Pons (tissue), 1 donor: Measurements from ENCODE around the gene DNAJB4.
"Not testable (repeated sequence)": the region's sequence is repeated elsewhere in the genome, so short reads cannot be mapped to it uniquely, and the experiment has no call there.

Experiments used
- DNase-seq: peaks from one replicate; pipeline ENCODE4 v3.0.0-alpha.2; 2016; ENCODE audit warnings: low spot score

Gene DNAJB4

DNA sequence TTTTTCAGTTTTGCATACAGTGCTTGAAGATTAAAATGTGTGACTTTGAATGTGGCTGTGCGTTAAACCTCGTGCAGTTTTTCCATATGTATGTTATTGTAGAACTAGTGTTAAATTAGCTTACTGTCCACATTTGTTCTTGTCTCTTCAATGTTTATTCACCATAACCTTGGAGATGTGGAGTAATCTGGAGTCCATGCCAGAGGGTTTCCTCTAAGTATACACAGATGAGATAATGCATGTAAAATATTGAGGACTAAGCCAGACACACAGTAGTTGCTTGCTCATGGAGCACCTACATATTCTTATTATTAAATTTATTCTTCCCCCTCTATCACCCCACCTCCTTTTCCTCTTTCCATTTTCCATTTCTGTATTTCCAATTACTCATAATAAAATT lies 33.3 kb downstream of the DNAJB4 start:
- DNase-seq = no peak

DNA sequence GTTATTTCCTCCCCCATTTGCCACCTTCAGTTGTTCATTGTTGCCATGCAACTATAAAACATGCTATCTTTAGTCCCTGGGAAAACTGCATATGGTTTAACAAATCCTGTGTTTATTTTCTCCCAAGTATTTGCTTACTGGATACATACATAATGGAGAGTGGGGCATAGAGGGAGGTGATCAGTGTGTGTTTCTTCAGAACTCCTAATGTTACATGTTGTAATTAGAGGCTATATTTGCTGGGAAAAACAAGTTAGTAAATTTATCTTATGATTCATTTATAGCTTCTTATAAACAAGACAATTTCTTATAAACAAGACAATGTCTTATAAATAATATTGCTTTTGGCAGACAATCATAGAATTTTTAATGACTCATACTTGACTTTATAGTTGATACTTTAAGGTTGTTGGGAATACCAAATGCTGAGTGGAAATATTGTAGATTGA lies 33.8 kb downstream of the DNAJB4 start:
- DNase-seq = no peak

DNA sequence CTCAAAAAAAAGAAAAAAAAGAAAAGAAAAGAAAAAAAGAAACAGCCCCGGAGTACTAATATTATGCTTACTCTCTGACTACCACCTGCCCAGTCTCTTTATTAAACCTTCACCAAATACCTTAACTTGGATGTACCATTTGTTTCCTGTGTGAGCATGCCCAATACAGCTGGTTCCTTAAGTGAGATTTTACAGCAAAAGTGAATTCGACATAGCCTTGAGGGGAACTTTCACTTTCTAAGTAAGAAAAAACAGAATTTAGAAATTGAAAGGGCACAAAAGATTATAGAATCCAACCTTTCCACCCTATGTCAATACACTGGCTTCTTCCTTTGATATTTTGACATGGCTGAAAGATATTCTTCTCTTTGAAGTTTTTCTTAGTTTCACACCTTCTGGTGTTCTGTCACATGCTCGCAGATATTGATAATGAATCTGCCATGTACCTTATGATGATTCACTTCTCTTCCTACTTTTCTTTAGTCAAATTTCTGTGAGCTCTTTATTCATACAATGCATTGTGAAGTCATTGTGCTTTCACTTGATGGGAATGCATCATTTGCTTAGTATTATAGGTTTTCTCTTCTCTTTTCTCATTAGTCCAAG lies 35.8 kb downstream of the DNAJB4 start:
- DNase-seq = no peak

GRCh38 chr1:78043436-78043835 lies 38.7 kb downstream of the DNAJB4 start:
- DNase-seq = no peak

DNA sequence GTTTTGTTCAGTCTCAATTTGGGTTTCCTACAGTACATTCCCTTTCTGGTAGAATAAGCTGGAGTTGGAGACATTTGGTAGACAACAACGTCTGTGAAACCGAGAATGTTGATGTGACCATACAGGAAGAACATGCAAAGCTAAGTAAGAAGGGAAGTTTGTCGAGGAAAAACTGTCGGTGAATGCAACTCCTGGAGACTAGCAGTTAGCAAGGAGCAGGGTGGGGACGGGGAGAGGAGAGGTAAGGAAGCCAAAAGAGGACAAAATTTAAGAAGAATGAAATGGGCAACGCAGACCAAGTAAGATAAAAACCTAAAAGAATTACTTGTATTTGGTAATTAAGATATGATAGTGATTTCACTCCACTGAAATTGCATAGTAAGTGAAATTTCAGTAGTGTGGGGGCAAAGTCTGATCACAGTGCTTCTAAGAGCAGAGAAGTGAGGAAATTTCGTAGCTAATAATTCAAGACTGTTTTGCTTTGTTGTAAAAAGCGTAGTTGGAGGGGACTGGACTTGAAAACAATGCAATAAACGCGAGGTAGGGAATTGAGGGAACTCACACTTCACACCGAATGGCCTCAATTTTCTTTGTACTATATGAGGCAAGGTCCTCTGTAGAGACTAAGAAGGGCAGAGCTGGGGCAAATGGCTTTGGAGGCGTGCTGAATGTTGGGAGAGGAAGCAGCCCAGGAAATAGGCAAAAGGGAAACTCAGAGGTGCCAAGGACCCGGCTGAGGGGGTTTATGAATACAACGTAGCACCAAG lies 40.2 kb downstream of the DNAJB4 start:
- no peak for DNase-seq

DNA sequence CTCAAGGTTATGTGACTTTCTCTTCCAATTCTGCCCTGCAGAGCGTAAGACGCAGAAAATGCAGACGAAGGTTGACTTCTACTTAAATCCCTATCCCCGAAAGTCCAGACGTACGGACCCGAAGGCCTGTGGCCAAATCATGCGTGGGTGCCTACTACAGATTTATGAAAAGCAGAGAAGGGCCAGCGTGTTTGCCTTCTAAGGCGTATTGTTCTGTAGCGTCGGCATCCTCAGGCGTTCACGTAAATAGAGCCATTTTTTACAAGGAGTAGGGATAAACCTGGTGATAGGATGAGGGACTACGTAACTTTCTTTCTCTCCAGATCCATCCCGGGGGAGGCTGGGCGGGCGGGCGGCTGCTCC lies 40.8 kb downstream of the DNAJB4 start:
- no peak for DNase-seq

GRCh38 chr1:78045926-78046778 lies 41.4 kb downstream of the DNAJB4 start, which contains the start of gene GIPC2:
Gene GIPC2 (plus strand): TSS chr1:78045966. CDS start chr1:78046095, 129 bp downstream.
- DNase-seq = no peak

DNA sequence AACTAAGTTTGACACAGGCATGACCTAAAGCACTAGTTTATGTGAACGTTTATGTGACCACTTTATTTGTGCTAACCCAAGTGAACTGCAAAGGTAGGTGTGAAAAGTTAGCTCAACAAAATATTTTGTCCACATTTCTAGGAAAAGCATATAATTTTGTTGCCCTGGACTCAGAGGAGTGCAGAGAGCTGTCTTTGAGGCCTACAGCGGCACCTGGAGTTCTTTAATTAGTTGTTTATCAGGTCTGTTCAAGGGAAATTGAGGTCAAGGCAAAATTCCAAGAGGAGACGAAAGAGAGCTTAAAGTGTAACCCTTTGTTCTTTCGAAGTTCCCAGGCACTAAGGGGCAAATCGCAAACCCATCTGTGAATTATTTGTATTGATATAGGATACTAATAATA lies 42.4 kb downstream of the DNAJB4 start:
- DNase-seq = no peak

DNA sequence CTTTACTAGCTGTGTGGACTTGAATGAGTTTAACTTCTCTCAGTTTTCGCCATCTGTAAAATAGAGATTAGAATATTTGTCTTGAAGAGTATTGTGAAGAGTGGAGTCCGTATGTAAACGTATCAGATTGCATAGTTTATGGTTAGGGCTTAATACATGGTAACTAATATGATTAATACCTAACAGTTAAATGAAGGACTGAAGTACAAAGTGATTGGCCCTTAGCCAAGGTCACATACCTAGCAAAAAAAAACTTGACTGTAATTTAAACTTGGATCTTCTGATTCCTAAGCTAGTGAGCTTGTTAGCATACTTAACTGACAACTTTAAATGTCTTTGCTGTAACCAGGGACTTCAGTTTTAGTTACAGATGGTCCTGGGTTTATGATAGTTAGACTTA lies 42.9 kb downstream of the DNAJB4 start:
- DNase-seq = no peak

- DNase-seq = no peak
These were observed 43.7 kb downstream of the DNAJB4 start for GRCh38 chr1:78048446-78048845.

DNA sequence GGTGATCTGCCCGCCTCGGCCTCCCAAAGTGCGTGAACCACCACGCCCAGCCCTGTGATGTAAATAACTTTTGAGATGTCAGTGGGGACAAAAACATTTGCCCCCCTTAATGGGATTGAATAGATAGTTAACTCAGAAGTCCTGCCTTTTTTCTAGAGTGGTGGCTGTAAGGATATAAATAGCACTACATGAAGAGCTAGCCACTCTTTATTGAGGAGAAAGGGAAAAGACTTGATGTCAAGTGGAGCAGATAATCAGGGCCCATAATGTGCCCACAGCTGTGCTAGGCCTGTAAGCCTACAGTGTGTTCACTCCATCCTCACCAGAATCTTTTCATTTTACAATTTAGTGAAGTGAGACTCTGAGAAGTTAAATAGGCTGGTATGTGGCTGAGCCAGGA lies 44.7 kb downstream of the DNAJB4 start:
- DNase-seq = no peak

GRCh38 chr1:78051005-78051404 lies 46.3 kb downstream of the DNAJB4 start:
- DNase-seq = no peak

DNA sequence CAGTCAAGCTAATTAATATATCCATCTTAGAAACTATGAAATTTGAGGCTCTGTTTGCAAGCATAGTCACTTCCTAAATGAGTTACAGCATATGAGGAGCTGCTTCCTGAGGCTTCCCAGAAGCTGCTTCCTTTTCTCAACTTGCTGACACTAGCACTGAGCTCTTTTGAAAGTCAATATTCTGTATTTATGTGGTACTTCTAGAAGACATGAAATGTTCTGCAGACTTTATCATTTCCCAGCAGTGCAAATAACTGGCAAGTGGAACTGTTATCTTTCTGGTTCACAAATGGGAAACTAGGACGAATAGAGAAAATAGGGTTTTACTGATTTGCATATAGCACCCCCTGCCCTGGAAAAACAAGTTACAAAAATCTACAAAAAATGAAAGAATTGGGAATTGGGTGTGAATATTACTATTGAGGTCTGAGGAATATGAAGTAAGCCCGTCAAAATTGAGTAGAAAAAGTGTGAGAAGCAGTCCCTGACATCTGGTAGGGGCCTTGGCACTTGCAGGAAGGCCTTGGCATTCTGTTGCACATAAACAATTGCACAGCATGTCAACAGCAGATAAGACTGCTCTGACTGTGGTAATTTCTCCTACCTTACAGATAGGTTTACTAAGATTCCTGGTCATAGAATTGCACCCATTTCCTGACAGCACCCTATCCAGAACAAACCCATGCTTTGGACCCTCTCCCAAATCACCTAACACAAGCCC lies 48.1 kb downstream of the DNAJB4 start:
- DNase-seq = no peak

GRCh38 chr1:78053498-78053897 lies 48.8 kb downstream of the DNAJB4 start:
- DNase-seq = no peak

GRCh38 chr1:78054559-78054958 lies 49.8 kb downstream of the DNAJB4 start:
- DNase-seq = no peak

DNA sequence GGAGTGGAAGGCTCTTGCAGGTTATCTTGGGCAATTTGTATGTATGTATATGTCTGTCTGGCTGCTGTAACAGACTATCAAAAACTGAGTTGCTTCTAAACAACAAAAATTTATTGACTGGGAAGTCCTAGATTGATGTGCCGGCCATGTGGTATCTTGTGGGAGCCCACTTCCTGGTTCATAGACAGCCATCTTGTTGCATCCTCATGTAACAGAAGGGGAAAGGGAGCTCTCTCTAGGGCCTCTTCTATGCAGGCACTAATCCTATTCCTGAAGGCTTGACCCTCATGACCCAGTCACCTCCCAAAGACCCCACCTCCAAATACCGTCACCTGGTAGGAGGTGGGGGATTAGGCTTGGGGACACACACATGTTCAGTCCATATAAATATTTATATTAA lies 50.2 kb downstream of the DNAJB4 start:
- no peak for DNase-seq

- DNase-seq = no peak
These were observed 50.9 kb downstream of the DNAJB4 start for GRCh38 chr1:78055565-78056132.

- DNase-seq = no peak
These were observed 53.9 kb downstream of the DNAJB4 start for GRCh38 chr1:78058670-78059069.

- DNase-seq = no peak
These were observed 56.3 kb downstream of the DNAJB4 start for GRCh38 chr1:78060857-78061563.

DNA sequence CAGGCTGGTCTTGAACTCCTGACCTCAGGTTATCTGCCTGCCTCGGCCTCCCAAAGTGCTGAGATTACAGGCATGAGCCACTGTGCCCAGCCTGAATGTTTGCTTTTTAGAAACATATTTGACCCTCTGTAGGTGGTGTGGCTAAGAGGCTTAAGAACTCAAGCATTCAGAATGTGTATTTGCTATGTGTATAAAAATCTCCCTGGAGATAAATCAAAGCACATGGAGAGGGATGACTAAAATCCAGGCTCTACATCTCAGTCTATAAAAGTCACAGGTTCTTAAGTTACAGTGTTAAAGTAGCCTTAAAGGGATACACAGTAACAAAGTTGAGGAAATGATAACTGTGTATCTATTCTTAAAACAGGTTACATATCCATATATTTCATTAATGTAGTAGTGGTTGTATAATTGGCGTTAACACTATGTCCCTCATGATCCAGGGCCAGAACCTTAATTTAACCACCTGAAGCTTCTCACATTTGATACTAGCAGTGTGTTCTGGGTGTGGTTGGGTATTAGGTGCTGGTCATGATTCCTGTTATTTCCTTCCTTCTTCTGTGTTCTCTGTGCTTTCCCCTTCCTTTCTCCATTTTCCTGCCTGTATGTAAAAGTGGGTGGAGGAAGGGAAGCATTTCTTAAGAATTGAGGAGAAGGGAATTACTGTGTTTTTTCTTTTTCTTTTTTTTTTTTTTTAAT lies 57.2 kb downstream of the DNAJB4 start:
- DNase-seq = no peak

DNA sequence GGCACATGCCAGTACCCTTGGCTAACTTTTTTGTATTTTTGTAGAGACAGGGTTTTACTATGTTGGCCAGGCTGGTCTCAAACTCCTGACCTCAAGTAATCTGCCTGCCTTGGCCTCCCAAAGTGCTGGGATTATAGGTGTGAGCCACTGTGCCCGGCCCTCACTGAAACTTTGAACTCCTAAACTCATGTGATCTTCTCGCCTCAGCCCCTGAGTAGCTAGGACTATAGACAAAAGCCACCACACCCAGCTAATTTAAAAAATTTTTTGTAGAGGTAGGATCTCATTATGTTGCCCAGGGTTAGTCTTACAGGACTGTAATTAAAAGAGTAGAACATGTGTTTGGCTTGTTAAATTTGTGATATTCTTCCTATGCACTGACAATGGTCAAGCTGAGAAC lies 60.1 kb downstream of the DNAJB4 start:
- not testable (repeated sequence) for DNase-seq
